C4-2B (cell line): ENCODE results near the gene NBDY.
"Not testable (repeated sequence)": the region's sequence is repeated elsewhere in the genome, so short reads cannot be mapped to it uniquely, and the experiment has no call there.

Experiments
- CTCF ChIP-seq: fragments of 450-650 bp; conservative IDR thresholded peaks from 2 replicates; pipeline ENCODE4 v1.5.1; 2017; ENCODE audit warnings: mild to moderate bottlenecking
- ZFX ChIP-seq: fragments of 450-650 bp; IDR thresholded peaks from 2 replicates; pipeline ENCODE4 v1.6.1; 2017

GRCh38 chrX:56768120-56768660 is 39.1 kb downstream of the NBDY start:
- TF ChIP-seq CTCF, ZFX: not testable (repeated sequence)
